HepG2 (cell line): ENCODE data around the gene B3GAT3. TPM values are rescaled to one million over a fixed set of nuclear protein-coding genes. Genes with fewer than 3 reads are reported as not detected.
A peak's percentile ranks its signal among the peaks of the same experiment; 100 is the strongest.

Source experiments
- ATAC-seq: fragments of 200-7000 bp; cut with Tn5 transposase; 3 replicates; pipeline ENCODE4 v1.9.1; 2020; ENCODE audit warnings: mild to moderate bottlenecking, moderate library complexity
- BruUV-seq: library from RNA; stranded (reverse); fragments of 400-500 nt; replicated peaks from 2 replicates; lab custom pipeline; 2021; lab: Mats Ljungman, UMichigan
- CTCF ChIA-PET: fragments of 300-600 bp; formaldehyde crosslinking; extraction: SDS; loops from one replicate; lab custom pipeline; 2021; ENCODE audit warnings: low total read pairs, inconsistent platforms, low intra/inter-chr PET ratio; lab: Yijun Ruan, JAX
- POLR2A ChIA-PET: fragments of 350-600 bp; sonication (Branson Sonifier 250); formaldehyde crosslinking; loops from one replicate; lab custom pipeline; 2020; ENCODE audit warnings: antibody characterized with exemption, inconsistent platforms; lab: Yijun Ruan, JAX
- DNase-seq: peaks from one replicate; pipeline ENCODE4 v3.0.0-alpha.2; 2015; ENCODE audit warnings: low spot score
- FAIRE-seq: peaks from 3 replicates; lab custom pipeline; 2011; peaks lifted over from hg19 to GRCh38; lab: Jason Lieb, UNC
- H2AFZ ChIP-seq: one replicate; pipeline ENCODE4 v1.6.1; 2011; ENCODE audit warnings: low read length, inconsistent platforms
- H3K27ac ChIP-seq: fragments of 300-600 bp; 3 replicates; pipeline ENCODE4 v1.8.0; 2011; ENCODE audit warnings: mixed run types, mild to moderate bottlenecking, mixed read lengths, low read length, inconsistent platforms; ENCODE audit not compliant: insufficient read depth; ENCODE audit errors: extremely low read length
- H3K27me3 ChIP-seq, 2 experiments: fragments of 200-600 bp in 1 of 2; 2 replicates in 1 of 2; 3 replicates in 1 of 2; pipeline versions ENCODE4 v1.6.0 to v1.8.0; 2011; ENCODE audit warnings: low read length in 2 of 2, mild to moderate bottlenecking in 2 of 2, moderate library complexity in 2 of 2, inconsistent platforms in 1 of 2; ENCODE audit not compliant: insufficient read depth in 2 of 2, control insufficient read depth in 1 of 2
- H3K36me3 ChIP-seq, 2 experiments: fragments of 200-600 bp in 1 of 2; replicated peaks in 1 of 2; 2 replicates in 1 of 2; 3 replicates in 1 of 2; pipeline versions ENCODE4 v1.5.1 to v1.8.0; 2011; ENCODE audit warnings: low read length in 2 of 2, inconsistent platforms in 1 of 2; ENCODE audit not compliant: insufficient read depth in 2 of 2, control insufficient read depth in 1 of 2
- H3K4me1 ChIP-seq: 2 replicates; pipeline ENCODE4 v1.5.1; 2012; ENCODE audit warnings: low read length, inconsistent platforms; ENCODE audit not compliant: insufficient read depth
- H3K4me2 ChIP-seq: 2 replicates; pipeline ENCODE4 v1.6.0; 2011; ENCODE audit warnings: low read depth, low read length, inconsistent platforms
- H3K4me3 ChIP-seq, 3 experiments: fragments of 200-600 bp in 1 of 3; sonication (generic), shearing (Covaris generic) in 1 of 3; replicated peaks in 1 of 3; 2 replicates each; pipeline ENCODE4 v1.5.1; 2011 to 2016; ENCODE audit warnings: low read length in 3 of 3, inconsistent platforms in 2 of 3, low read depth in 2 of 3, mild to moderate bottlenecking in 2 of 3, control low read depth in 1 of 3, mixed read lengths in 1 of 3; ENCODE audit not compliant: insufficient read depth in 1 of 3
- H3K79me2 ChIP-seq: one replicate; pipeline ENCODE4 v1.6.1; 2011; ENCODE audit warnings: low read length, inconsistent platforms; ENCODE audit not compliant: insufficient read depth
- H3K9ac ChIP-seq: 2 replicates; pipeline ENCODE4 v1.6.0; 2011; ENCODE audit warnings: mild to moderate bottlenecking, low read depth, low read length, inconsistent platforms; ENCODE audit not compliant: insufficient read depth
- H3K9me3 ChIP-seq: 2 replicates; pipeline ENCODE4 v1.5.1; 2012; ENCODE audit warnings: mild to moderate bottlenecking, low read length
- H4K20me1 ChIP-seq: 2 replicates; pipeline ENCODE4 v1.6.0; 2011; ENCODE audit warnings: inconsistent platforms, mild to moderate bottlenecking, low read length, moderate library complexity; ENCODE audit not compliant: insufficient read depth
- GABPB1 ChIP-seq: IDR thresholded peaks from 2 replicates; pipeline ENCODE4 v1.6.1; 2016; ENCODE audit warnings: mild to moderate bottlenecking, missing genetic modification reagents, moderate library complexity, missing compliant biosample characterization
- RFXANK ChIP-seq: IDR thresholded peaks from 2 replicates; pipeline ENCODE4 v1.6.1; 2016
- RNF2 ChIP-seq: fragments of 450-650 bp; conservative IDR thresholded peaks from 2 replicates; pipeline ENCODE4 v1.6.1; 2016; ENCODE audit warnings: low read depth
- RORA ChIP-seq: sonication (generic); formaldehyde crosslinking; IDR thresholded peaks from 2 replicates; pipeline ENCODE4 v1.5.0; 2020; ENCODE audit warnings: mild to moderate bottlenecking, missing genetic modification reagents, moderate library complexity
- SNAPC2 ChIP-seq: sonication (generic); formaldehyde crosslinking; IDR thresholded peaks from 2 replicates; pipeline ENCODE4 v1.8.1; 2022; ENCODE audit warnings: mild to moderate bottlenecking, missing genetic modification reagents
- ZFP41 ChIP-seq: sonication (generic); formaldehyde crosslinking; IDR thresholded peaks from 2 replicates; pipeline ENCODE4 v1.4.0; 2020; ENCODE audit warnings: mild to moderate bottlenecking, missing genetic modification reagents, borderline replicate concordance
- ZMYM3 ChIP-seq: sonication (generic); formaldehyde crosslinking; IDR thresholded peaks from 2 replicates; pipeline ENCODE4 v1.5.1; 2020; ENCODE audit warnings: mild to moderate bottlenecking, missing genetic modification reagents
- ZNF180 ChIP-seq: sonication (generic); formaldehyde crosslinking; IDR thresholded peaks from 2 replicates; pipeline ENCODE4 v1.4.0; 2020; ENCODE audit warnings: low read depth, missing genetic modification reagents, borderline replicate concordance
- ZNF225 ChIP-seq: sonication (generic); formaldehyde crosslinking; IDR thresholded peaks from 2 replicates; pipeline ENCODE4 v1.4.0; 2020; ENCODE audit warnings: mild to moderate bottlenecking, missing genetic modification reagents
- ZNF264 ChIP-seq: sonication (generic); formaldehyde crosslinking; IDR thresholded peaks from 2 replicates; pipeline ENCODE4 v1.4.0; 2020; ENCODE audit warnings: missing genetic modification reagents
- ZNF451 ChIP-seq: sonication (generic); formaldehyde crosslinking; IDR thresholded peaks from 2 replicates; pipeline ENCODE4 v1.5.0; 2020; ENCODE audit warnings: mild to moderate bottlenecking, missing genetic modification reagents
- ZNF496 ChIP-seq: sonication (generic); formaldehyde crosslinking; IDR thresholded peaks from 2 replicates; pipeline ENCODE4 v1.8.1; 2023; ENCODE audit warnings: mild to moderate bottlenecking, moderate library complexity, missing genetic modification reagents; ENCODE audit not compliant: insufficient replicate concordance
- WGBS: methylation state at CpG from one replicate; pipeline ENCODE4 v1.1.6; 2017; ENCODE audit warnings: low lambda C conversion rate; 5-methylcytosine and 5-hydroxymethylcytosine counted together
- in situ Hi-C: cut with HindIII; loops from 2 replicates; pipeline ENCODE4 v1.10.0; 2017; ENCODE audit warnings: low pct_unique_long_range_greater_than_20kb; ENCODE audit not compliant: extremely low pct_ligation_motif_present
- intact Hi-C: fragments of 100-400 bp; cut with micrococcal nuclease; formaldehyde crosslinking; loops from one replicate; pipeline ENCODE4 v1.10.0; 2022; ENCODE audit not compliant: unreplicated experiment
- polyA plus RNA-seq, 8 experiments: library from polyadenylated mRNA; depleted of rRNA in 3 of 8; stranded (reverse) in 7 of 8; unstranded in 1 of 8; fragments of >200 nt; fragmentation: Illumina TruSeq in 4 of 8; extraction: Trizol in 4 of 8; gene quantifications; 2 replicates each; pipeline versions ENCODE4 v1.2.1 to v1.2.3, GENCODE V29; 2011 to 2016; ENCODE audit warnings: low read depth in 4 of 8, missing spikeins in 1 of 8, mixed read lengths in 1 of 8; ENCODE audit not compliant: insufficient read depth in 1 of 8
- total RNA-seq, 5 experiments: library from RNA; depleted of rRNA; stranded (reverse); fragments of >200 nt; fragmentation: Illumina TruSeq; extraction: Trizol; gene quantifications; 2 replicates each; pipeline ENCODE4 v1.2.3, GENCODE V29; 2016; ENCODE audit warnings: low read depth in 1 of 5
- TF ChIP-seq, protein P1 (sequence below): sonication (generic); formaldehyde crosslinking; IDR thresholded peaks from 2 replicates; pipeline ENCODE4 v1.5.1; 2020; ENCODE audit warnings: missing genetic modification reagents, mild to moderate bottlenecking, borderline replicate concordance
- TF ChIP-seq, protein P2 (sequence below): IDR thresholded peaks from 2 replicates; pipeline ENCODE4 v1.6.1; 2018; ENCODE audit warnings: missing genetic modification reagents, mild to moderate bottlenecking, missing compliant biosample characterization
- TF ChIP-seq, protein P3 (sequence below): sonication (generic); formaldehyde crosslinking; IDR thresholded peaks from 2 replicates; pipeline ENCODE4 v1.4.0; 2020; ENCODE audit warnings: missing genetic modification reagents, borderline replicate concordance
- TF ChIP-seq, protein P4 (sequence below): sonication (generic); formaldehyde crosslinking; conservative IDR thresholded peaks from 2 replicates; pipeline ENCODE4 v1.8.0; 2022; ENCODE audit warnings: mild to moderate bottlenecking, moderate library complexity, missing genetic modification reagents

Gene B3GAT3
- total and polyA plus RNA-seq, 2 of the 13 experiments (the other 11 are each of a cell fraction or from before 2014, with no cell fraction given) = 21.3 to 26.1 TPM

DNA sequence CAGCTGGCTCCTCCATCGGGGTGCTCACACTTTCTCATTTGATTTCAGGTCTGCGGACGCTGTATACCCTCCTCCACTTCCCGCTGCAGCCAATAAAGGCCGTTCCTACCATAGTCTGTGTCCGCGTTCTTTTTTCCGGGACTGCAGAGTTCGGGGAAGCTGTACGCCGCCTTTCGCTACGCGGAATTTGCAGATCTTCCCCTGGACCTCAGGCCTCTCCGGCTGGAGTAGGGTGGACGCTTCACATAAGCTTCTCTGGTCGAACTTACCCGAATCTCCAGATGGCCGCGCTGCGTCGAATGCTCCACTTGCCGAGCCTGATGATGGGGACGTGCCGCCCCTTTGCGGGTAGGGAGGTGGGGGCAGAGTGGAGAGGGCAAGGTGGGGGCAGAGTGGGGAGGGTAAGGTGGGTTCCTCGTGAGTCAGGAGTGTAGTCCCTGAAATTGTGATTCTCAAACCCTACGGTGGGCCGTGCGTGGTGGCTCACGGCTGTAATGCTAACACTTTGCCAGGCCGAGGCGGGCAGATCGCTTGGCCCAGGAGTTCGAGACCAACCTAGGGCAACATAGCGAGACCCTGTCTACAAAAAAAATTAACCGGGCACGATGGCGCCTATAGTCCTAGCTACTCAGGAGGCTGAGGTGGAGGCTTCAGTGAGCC is 43.9 kb upstream of the B3GAT3 start (continued):
- TF ChIP-seq ZNF264 (CRISPR knock-in tag) = 0 out of 2 replicates have a peak, but pooled peaks have one; percentile 13
- TF ChIP-seq ZNF225 (CRISPR knock-in tag) = no peak; the same call in 1 of the 2 replicates
- TF ChIP-seq RNF2 = no peak
- TF ChIP-seq, protein P1, sequence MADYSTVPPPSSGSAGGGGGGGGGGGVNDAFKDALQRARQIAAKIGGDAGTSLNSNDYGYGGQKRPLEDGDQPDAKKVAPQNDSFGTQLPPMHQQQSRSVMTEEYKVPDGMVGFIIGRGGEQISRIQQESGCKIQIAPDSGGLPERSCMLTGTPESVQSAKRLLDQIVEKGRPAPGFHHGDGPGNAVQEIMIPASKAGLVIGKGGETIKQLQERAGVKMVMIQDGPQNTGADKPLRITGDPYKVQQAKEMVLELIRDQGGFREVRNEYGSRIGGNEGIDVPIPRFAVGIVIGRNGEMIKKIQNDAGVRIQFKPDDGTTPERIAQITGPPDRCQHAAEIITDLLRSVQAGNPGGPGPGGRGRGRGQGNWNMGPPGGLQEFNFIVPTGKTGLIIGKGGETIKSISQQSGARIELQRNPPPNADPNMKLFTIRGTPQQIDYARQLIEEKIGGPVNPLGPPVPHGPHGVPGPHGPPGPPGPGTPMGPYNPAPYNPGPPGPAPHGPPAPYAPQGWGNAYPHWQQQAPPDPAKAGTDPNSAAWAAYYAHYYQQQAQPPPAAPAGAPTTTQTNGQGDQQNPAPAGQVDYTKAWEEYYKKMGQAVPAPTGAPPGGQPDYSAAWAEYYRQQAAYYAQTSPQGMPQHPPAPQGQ (CRISPR knock-in tag) = no peak

DNA sequence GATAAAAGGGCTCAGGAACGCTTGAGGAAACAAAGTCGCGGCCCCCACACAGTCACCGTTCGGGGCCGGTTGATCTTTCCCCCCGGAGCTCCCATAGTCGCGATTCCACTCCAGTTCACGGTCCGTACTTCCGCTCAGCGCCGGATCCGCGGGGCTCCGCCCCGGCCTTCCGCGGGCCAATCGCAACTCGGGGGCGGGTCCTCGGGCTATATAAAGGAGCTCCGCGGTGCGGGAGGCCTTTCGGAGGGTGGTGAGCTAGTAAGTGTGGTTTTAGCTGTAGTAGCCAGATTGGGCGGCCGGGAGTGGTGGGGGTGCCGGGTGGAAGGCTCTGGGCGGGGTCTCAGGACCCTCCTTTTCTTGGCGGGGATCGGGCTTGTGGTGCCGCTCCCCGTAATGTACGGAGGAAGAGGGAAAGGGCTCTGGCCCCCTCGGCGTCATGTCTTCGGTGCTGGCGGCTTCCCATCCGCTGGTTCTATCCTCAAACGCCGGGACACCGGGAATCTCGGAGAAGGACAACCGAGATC is 43.4 kb upstream of the B3GAT3 start, which contains the start of the genes C11orf98 and CSKMT:
C11orf98 (minus strand) TSS at position 136 of the 524 bp plus-strand sequence; CDS start at position 95, 41 bp downstream.
CSKMT (plus strand) TSS at position 238 of the 524 bp plus-strand sequence. CDS start 568 bp downstream, outside the sequence.
- in situ Hi-C loops = no loop called here
- POLR2A ChIA-PET = interaction anchor here (0.7 to 4.5 kb wide), 42 partner anchors 10 to 272 kb away, joined by 3 to 186 read pairs (median 8); partner anchors contain the start of genes AHNAK, B3GAT3, BSCL2 and EEF1G
- peaks cover 0 to 15% of the 10 kb centered on the region in 2 experiments; a peak in 2 of 5 replicates for H3K36me3 ChIP-seq
- peak within 1 kb of the TSS; percentile 84 for H3K27ac ChIP-seq
- H3K4me1 ChIP-seq = peaks cover 47% of the 10 kb centered on the region
- H3K79me2 ChIP-seq = peaks cover 35% of the 10 kb centered on the region
- WGBS = 2% methylated on average over 36 of the region's 47 CpGs
- ATAC-seq (peak; percentile 86), FAIRE-seq (no peak), DNase-seq (peak; percentile 85)
- TSS peak; percentile 91 for BruUV-seq
- CTCF ChIA-PET = no interaction called here
- no peak within 1 kb of the TSS for H2AFZ ChIP-seq
- H3K9me3 ChIP-seq = no peaks in the 10 kb centered on the region
- intact Hi-C loops = no loop called here
- H3K27me3 ChIP-seq = no peaks in the 10 kb centered on the region; a peak in 1 of 5 replicates
- H3K4me2 ChIP-seq = peak within 1 kb of the TSS; percentile 85
- H3K9ac ChIP-seq = peak within 1 kb of the TSS; percentile 91
- no peaks in the 10 kb centered on the region; the same call in none of the 2 replicates for H4K20me1 ChIP-seq
- H3K4me3 ChIP-seq = peak within 1 kb of the TSS; percentile 69 to 97 (median 91)
- TF ChIP-seq ZNF451 (CRISPR knock-in tag) (no peak), RORA (CRISPR knock-in tag) (no peak), RFXANK (CRISPR knock-in tag) (no peak), ZFP41 (CRISPR knock-in tag) (no peak), ZNF180 (CRISPR knock-in tag) (no peak), SNAPC2 (CRISPR knock-in tag) (no peak), ZMYM3 (no peak), GABPB1 (CRISPR knock-in tag) (peak; percentile 91), ZNF496 (no peak)
- TF ChIP-seq, protein P2, sequence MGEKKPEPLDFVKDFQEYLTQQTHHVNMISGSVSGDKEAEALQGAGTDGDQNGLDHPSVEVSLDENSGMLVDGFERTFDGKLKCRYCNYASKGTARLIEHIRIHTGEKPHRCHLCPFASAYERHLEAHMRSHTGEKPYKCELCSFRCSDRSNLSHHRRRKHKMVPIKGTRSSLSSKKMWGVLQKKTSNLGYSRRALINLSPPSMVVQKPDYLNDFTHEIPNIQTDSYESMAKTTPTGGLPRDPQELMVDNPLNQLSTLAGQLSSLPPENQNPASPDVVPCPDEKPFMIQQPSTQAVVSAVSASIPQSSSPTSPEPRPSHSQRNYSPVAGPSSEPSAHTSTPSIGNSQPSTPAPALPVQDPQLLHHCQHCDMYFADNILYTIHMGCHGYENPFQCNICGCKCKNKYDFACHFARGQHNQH (CRISPR knock-in tag) = peak; percentile 90
- TF ChIP-seq, protein P3, sequence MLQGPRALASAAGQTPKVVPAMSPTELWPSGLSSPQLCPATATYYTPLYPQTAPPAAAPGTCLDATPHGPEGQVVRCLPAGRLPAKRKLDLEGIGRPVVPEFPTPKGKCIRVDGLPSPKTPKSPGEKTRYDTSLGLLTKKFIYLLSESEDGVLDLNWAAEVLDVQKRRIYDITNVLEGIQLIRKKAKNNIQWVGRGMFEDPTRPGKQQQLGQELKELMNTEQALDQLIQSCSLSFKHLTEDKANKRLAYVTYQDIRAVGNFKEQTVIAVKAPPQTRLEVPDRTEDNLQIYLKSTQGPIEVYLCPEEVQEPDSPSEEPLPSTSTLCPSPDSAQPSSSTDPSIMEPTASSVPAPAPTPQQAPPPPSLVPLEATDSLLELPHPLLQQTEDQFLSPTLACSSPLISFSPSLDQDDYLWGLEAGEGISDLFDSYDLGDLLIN = no peak
- TF ChIP-seq, protein P4, sequence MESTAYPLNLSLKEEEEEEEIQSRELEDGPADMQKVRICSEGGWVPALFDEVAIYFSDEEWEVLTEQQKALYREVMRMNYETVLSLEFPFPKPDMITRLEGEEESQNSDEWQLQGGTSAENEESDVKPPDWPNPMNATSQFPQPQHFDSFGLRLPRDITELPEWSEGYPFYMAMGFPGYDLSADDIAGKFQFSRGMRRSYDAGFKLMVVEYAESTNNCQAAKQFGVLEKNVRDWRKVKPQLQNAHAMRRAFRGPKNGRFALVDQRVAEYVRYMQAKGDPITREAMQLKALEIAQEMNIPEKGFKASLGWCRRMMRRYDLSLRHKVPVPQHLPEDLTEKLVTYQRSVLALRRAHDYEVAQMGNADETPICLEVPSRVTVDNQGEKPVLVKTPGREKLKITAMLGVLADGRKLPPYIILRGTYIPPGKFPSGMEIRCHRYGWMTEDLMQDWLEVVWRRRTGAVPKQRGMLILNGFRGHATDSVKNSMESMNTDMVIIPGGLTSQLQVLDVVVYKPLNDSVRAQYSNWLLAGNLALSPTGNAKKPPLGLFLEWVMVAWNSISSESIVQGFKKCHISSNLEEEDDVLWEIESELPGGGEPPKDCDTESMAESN (CRISPR knock-in tag) = 0 out of 2 replicates have a peak, but pooled peaks have one; percentile 48
